Mesendoderm (in vitro differentiated cells): Measurements from ENCODE around the gene BPIFB6.

Experiments used
- DNase-seq: peaks from one replicate; pipeline ENCODE4 v3.0.0; 2013
- H2AK5ac ChIP-seq: 2 replicates; pipeline ENCODE4 v1.6.1; 2013; ENCODE audit warnings: low read length, inconsistent platforms
- H2BK120ac ChIP-seq: 2 replicates; pipeline ENCODE4 v1.6.1; 2013; ENCODE audit warnings: low read depth, mild to moderate bottlenecking, low read length, moderate library complexity, mixed read lengths
- H2BK15ac ChIP-seq: replicated peaks from 2 replicates; pipeline ENCODE4 v1.6.1; 2013; ENCODE audit warnings: low read depth, mild to moderate bottlenecking, moderate library complexity
- H2BK5ac ChIP-seq: 2 replicates; pipeline ENCODE4 v1.6.1; 2013; ENCODE audit warnings: low read length, inconsistent platforms
- H3K18ac ChIP-seq: 2 replicates; pipeline ENCODE4 v1.6.1; 2013; ENCODE audit warnings: mild to moderate bottlenecking, low read length, mixed read lengths
- H3K23ac ChIP-seq: one replicate; pipeline ENCODE4 v1.6.1; 2013; ENCODE audit warnings: low read length
- H3K27ac ChIP-seq: 2 replicates; pipeline ENCODE4 v1.5.1; 2013; ENCODE audit warnings: low read depth, mild to moderate bottlenecking, inconsistent platforms, low read length, moderate library complexity
- H3K27me3 ChIP-seq: 2 replicates; pipeline ENCODE4 v1.6.1; 2013; ENCODE audit warnings: low read length, control low read depth, mild to moderate bottlenecking, inconsistent platforms; ENCODE audit not compliant: insufficient read depth, poor library complexity
- H3K36me3 ChIP-seq: 2 replicates; pipeline ENCODE4 v1.6.1; 2013; ENCODE audit warnings: low read length, inconsistent platforms; ENCODE audit not compliant: control insufficient read depth, insufficient read depth
- H3K4ac ChIP-seq: one replicate; pipeline ENCODE4 v1.6.1; 2013; ENCODE audit warnings: low read depth, mild to moderate bottlenecking, low read length, moderate library complexity
- H3K4me1 ChIP-seq: 2 replicates; pipeline ENCODE4 v1.6.1; 2013; ENCODE audit warnings: low read depth, low read length, inconsistent platforms; ENCODE audit not compliant: control insufficient read depth
- H3K4me2 ChIP-seq: 2 replicates; pipeline ENCODE4 v1.6.1; 2013; ENCODE audit warnings: low read length
- H3K4me3 ChIP-seq: 2 replicates; pipeline ENCODE4 v1.5.1; 2013; ENCODE audit warnings: mild to moderate bottlenecking, low read length
- H3K56ac ChIP-seq: one replicate; pipeline ENCODE4 v1.6.1; 2013; ENCODE audit warnings: low read length
- H3K79me1 ChIP-seq: 2 replicates; pipeline ENCODE4 v1.6.1; 2013; ENCODE audit warnings: low read length, inconsistent platforms
- H3K79me2 ChIP-seq: 2 replicates; pipeline ENCODE4 v1.6.1; 2013; ENCODE audit warnings: mild to moderate bottlenecking, low read length; ENCODE audit not compliant: control insufficient read depth, insufficient read depth
- H3K9ac ChIP-seq: 2 replicates; pipeline ENCODE4 v1.6.1; 2013; ENCODE audit warnings: low read length, inconsistent platforms
- H4K5ac ChIP-seq: one replicate; pipeline ENCODE4 v1.6.1; 2013; ENCODE audit warnings: low read length
- H4K8ac ChIP-seq: one replicate; pipeline ENCODE4 v1.6.1; 2013; ENCODE audit warnings: low read depth, mild to moderate bottlenecking, control low read depth, low read length, moderate library complexity
- WGBS: extraction: QIAGEN DNeasy Blood & Tissue Kit; methylation state at CpG from one replicate; pipeline ENCODE4 v1.1.7; 2013; ENCODE audit warnings: low lambda C conversion rate, missing lambda C conversion rate; ENCODE audit not compliant: insufficient coverage; ENCODE audit errors: extremely low coverage; 5-methylcytosine and 5-hydroxymethylcytosine counted together

Gene BPIFB6

DNA sequence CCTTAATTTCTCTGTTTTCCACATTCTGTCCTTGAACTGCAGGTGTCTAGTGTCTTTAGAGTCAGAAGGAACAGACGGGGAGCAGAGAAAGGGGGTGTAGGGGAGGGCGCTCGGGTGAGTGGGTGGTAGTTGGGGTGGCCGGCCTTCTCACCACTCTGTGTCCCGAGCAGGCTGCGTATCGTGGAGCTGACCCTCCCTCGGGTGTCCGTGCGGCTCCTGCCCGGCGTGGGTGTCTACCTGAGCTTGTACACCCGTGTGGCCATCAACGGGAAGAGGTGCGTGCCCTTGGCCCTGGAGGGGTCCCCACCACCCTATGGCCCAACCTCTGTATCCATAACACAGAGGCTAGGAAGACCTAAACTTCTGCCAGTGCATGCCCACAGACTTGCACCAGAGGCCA, 53.3 kb downstream of the BPIFB6 start:
- H2BK5ac ChIP-seq, result no peak overlapping the region
- DNase-seq, result no peak
- no peak overlapping the region for H3K56ac ChIP-seq
- H3K27me3 ChIP-seq, result no peaks in the 10 kb centered on the region
- WGBS, result no CpG with 5 or more reads among the region's 15 CpGs
- H3K79me1 ChIP-seq, result no peaks in the 10 kb centered on the region
- H4K8ac ChIP-seq, result no peak overlapping the region
- H4K5ac ChIP-seq, result no peak overlapping the region
- no peak overlapping the region for H3K4me3 ChIP-seq
- H3K36me3 ChIP-seq, result no peaks in the 10 kb centered on the region
- H3K4ac ChIP-seq, result no peak overlapping the region
- H3K23ac ChIP-seq, result no peak overlapping the region
- H3K9ac ChIP-seq, result no peak overlapping the region
- no peak overlapping the region for H3K18ac ChIP-seq
- H2AK5ac ChIP-seq, result no peak overlapping the region
- H3K27ac ChIP-seq, result no peak overlapping the region
- no peak overlapping the region for H2BK15ac ChIP-seq
- no peak overlapping the region for H2BK120ac ChIP-seq
- H3K4me2 ChIP-seq, result no peak overlapping the region
- no peaks in the 10 kb centered on the region for H3K79me2 ChIP-seq
- no peaks in the 10 kb centered on the region for H3K4me1 ChIP-seq

DNA sequence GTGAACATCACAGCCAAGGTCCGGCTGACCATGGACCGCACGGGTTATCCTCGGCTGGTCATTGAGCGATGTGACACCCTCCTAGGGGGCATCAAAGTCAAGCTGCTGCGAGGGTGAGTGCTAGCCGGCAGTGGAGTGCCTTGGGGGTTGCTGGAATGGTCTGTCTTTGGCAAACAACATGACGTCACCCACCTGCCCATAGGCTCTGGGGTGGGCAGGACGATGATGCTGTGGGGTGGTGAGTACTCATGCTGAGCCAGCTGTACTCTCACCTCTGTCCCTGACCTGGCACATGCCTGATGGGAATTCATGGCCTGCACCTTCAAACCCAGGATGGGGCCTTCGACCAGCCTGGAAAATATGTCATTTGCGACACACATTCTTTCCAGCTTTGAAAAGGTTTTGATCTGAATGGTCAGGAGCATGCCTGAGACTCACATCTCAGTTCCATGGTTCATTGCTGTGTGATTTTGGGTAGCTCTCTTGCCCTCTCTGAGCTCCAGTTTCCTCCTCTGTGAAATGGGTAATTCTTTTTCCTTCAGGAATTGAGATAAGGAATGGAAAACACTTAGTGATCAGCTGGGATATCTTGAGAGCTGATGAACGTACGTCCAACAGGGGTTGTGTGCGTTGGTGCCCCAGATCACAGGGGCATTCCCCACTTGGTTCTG, 54.7 kb downstream of the BPIFB6 start:
- no peak overlapping the region for H3K4me2 ChIP-seq
- H2BK15ac ChIP-seq, result no peak overlapping the region
- no peak overlapping the region for H3K27ac ChIP-seq
- H2AK5ac ChIP-seq, result no peak overlapping the region
- no peak overlapping the region for H3K18ac ChIP-seq
- H3K56ac ChIP-seq, result no peak overlapping the region
- no peak overlapping the region for H4K5ac ChIP-seq
- no peak overlapping the region for H4K8ac ChIP-seq
- no peak overlapping the region for H3K23ac ChIP-seq
- no CpG with 5 or more reads among the region's 14 CpGs for WGBS
- no peak overlapping the region for H2BK5ac ChIP-seq
- no peak overlapping the region for H2BK120ac ChIP-seq
- H3K9ac ChIP-seq, result no peak overlapping the region
- H3K27me3 ChIP-seq, result no peaks in the 10 kb centered on the region
- no peaks in the 10 kb centered on the region for H3K4me1 ChIP-seq
- H3K79me1 ChIP-seq, result no peaks in the 10 kb centered on the region
- no peak overlapping the region for H3K4ac ChIP-seq
- H3K79me2 ChIP-seq, result no peaks in the 10 kb centered on the region
- DNase-seq, result no peak
- no peak overlapping the region for H3K4me3 ChIP-seq
- no peaks in the 10 kb centered on the region for H3K36me3 ChIP-seq

DNA sequence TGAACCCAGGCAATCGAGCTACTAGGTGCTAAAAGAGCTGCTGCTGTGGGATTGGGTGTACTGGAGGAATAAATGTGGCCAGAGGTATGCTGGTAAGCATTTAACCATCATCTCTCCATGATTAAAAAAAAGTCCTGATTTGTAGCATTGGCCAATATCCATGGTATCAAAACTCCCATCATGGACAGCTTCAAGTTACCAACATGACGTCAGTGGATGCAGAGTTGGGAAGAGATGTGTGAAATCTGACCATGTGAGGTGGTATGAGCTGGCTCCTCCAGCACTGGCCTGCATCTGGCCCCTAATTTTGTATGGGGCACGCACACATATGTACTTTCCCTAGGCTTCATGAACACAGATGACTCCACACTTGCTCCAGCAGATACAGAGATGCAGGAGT, 59.7 kb downstream of the BPIFB6 start:
- no CpG with 5 or more reads among the region's 3 CpGs for WGBS
- no peak overlapping the region for H3K4ac ChIP-seq

DNA sequence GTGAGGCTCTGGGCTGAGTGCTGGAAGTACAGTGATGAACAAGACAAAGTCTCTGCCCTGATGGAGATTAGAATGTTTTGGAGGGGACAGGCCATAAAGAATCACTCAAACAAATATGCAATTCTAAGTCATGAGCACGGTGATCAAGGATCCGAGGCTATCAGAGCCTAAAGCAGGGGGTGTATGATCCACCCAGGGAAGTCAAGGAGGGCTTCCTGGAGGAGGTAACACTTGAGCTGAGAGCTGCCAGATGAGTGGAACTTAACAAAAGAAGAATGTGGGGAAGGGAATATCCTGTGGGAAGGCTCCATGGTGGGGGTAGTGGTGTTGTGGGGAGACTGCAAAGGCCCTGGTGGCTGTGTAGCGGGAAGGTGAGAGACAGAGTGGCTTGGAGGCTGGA, 60.2 kb downstream of the BPIFB6 start:
- H3K4me3 ChIP-seq, result no peak overlapping the region
- H4K8ac ChIP-seq, result no peak overlapping the region
- no peaks in the 10 kb centered on the region for H3K79me2 ChIP-seq
- no CpG with 5 or more reads among the region's 3 CpGs for WGBS
- no peaks in the 10 kb centered on the region for H3K79me1 ChIP-seq
- H2BK5ac ChIP-seq, result no peak overlapping the region
- H3K18ac ChIP-seq, result no peak overlapping the region
- H2BK15ac ChIP-seq, result no peak overlapping the region
- H3K56ac ChIP-seq, result no peak overlapping the region
- no peaks in the 10 kb centered on the region for H3K4me1 ChIP-seq
- H2BK120ac ChIP-seq, result no peak overlapping the region
- H2AK5ac ChIP-seq, result no peak overlapping the region
- no peak overlapping the region for H3K23ac ChIP-seq
- no peak overlapping the region for H3K4ac ChIP-seq
- no peak overlapping the region for H3K4me2 ChIP-seq
- no peak overlapping the region for H3K9ac ChIP-seq
- no peaks in the 10 kb centered on the region for H3K36me3 ChIP-seq
- no peak overlapping the region for H4K5ac ChIP-seq
- DNase-seq, result no peak
- H3K27me3 ChIP-seq, result no peaks in the 10 kb centered on the region
- H3K27ac ChIP-seq, result no peak overlapping the region

More for the DNA sequence above, 59.7 kb downstream of the BPIFB6 start:
- no peaks in the 10 kb centered on the region for H3K4me1 ChIP-seq
- no peak overlapping the region for H3K18ac ChIP-seq
- no peaks in the 10 kb centered on the region for H3K27me3 ChIP-seq
- no peak overlapping the region for H3K4me3 ChIP-seq
- no peaks in the 10 kb centered on the region for H3K79me2 ChIP-seq
- H2BK15ac ChIP-seq, result no peak overlapping the region
- H3K27ac ChIP-seq, result no peak overlapping the region
- no peak overlapping the region for H3K4me2 ChIP-seq
- H3K79me1 ChIP-seq, result no peaks in the 10 kb centered on the region
- no peak overlapping the region for H3K23ac ChIP-seq
- H2BK5ac ChIP-seq, result no peak overlapping the region
- no peak overlapping the region for H2AK5ac ChIP-seq
- H3K9ac ChIP-seq, result no peak overlapping the region
- no peak overlapping the region for H2BK120ac ChIP-seq
- no peak overlapping the region for H3K56ac ChIP-seq
- no peak overlapping the region for H4K5ac ChIP-seq
- no peak for DNase-seq
- no peaks in the 10 kb centered on the region for H3K36me3 ChIP-seq
- H4K8ac ChIP-seq, result no peak overlapping the region

DNA sequence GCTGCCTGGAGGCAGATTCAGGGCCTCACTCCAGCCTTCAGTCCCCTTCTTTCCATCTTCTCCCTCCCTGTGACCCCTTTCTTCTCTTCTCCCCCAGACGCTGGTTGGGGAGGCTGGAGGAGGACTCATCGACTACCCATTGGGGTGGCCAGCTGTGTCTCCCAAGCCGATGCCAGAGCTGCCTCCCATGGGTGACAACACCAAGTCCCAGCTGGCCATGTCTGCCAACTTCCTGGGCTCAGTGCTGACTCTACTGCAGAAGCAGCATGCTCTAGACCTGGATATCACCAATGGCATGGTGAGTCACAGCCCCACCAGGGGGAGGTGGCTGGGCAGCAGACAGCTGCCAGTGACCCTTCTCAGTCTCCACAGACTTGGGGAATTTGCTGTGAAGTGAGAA, 60.9 kb downstream of the BPIFB6 start:
- Histone ChIP-seq H3K4me1 (no peaks in the 10 kb centered on the region), H3K56ac (peak overlapping the region; percentile 15), H3K4ac (no peak overlapping the region), H4K5ac (no peak overlapping the region), H3K27ac (no peak overlapping the region), H3K18ac (no peak overlapping the region), H2BK15ac (no peak overlapping the region), H3K79me2 (no peaks in the 10 kb centered on the region), H2BK120ac (no peak overlapping the region), H3K4me2 (no peak overlapping the region), H2BK5ac (no peak overlapping the region), H3K4me3 (no peak overlapping the region), H4K8ac (no peak overlapping the region), H3K9ac (no peak overlapping the region), H3K23ac (no peak overlapping the region), H3K79me1 (no peaks in the 10 kb centered on the region), H2AK5ac (no peak overlapping the region), H3K27me3 (no peaks in the 10 kb centered on the region), H3K36me3 (no peaks in the 10 kb centered on the region)
- no CpG with 5 or more reads among the region's 3 CpGs for WGBS
- DNase-seq, result peak; percentile 30

DNA sequence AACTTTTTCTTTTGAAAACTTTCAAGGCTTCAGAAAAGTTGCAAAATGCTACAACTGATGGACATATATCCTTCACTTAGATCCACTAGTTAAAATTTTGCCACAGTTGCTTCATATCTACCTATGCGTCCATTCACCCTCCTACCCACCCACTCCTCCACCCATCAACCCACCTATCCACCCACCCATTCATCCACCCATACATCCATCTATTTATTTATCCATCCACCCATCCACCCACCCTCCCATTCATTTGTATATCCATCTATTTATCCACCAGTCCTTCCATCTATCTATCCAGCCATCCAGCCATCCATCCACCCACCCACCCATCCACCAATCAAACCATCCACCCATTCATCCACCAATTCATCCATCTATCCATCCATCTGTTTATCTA, 61.6 kb downstream of the BPIFB6 start:
- H3K18ac ChIP-seq, result no peak overlapping the region
- no peak for DNase-seq
- H2BK15ac ChIP-seq, result no peak overlapping the region
- no peak overlapping the region for H3K4ac ChIP-seq
- WGBS, result no CpG with 5 or more reads among the region's 1 CpG
- H3K79me2 ChIP-seq, result no peaks in the 10 kb centered on the region
- H2AK5ac ChIP-seq, result no peak overlapping the region
- H3K9ac ChIP-seq, result no peak overlapping the region
- H3K4me3 ChIP-seq, result no peak overlapping the region
- no peaks in the 10 kb centered on the region for H3K4me1 ChIP-seq
- no peak overlapping the region for H3K4me2 ChIP-seq
- no peak overlapping the region for H3K23ac ChIP-seq
- H4K8ac ChIP-seq, result no peak overlapping the region
- H2BK5ac ChIP-seq, result no peak overlapping the region
- H3K36me3 ChIP-seq, result no peaks in the 10 kb centered on the region
- H3K56ac ChIP-seq, result no peak overlapping the region
- no peaks in the 10 kb centered on the region for H3K79me1 ChIP-seq
- no peak overlapping the region for H4K5ac ChIP-seq
- no peaks in the 10 kb centered on the region for H3K27me3 ChIP-seq
- H2BK120ac ChIP-seq, result no peak overlapping the region
- H3K27ac ChIP-seq, result no peak overlapping the region
